ENCODE results near the gene PRRT2. TPM values are rescaled to one million over a fixed set of nuclear protein-coding genes. Genes with fewer than 3 reads are reported as not detected.
A peak's percentile ranks its signal among the peaks of the same experiment; 100 is the strongest.

PRRT2 gene
- total and polyA plus RNA-seq, 12 donors: 0.62 to 6.3 (median 1.1) TPM

DNA sequence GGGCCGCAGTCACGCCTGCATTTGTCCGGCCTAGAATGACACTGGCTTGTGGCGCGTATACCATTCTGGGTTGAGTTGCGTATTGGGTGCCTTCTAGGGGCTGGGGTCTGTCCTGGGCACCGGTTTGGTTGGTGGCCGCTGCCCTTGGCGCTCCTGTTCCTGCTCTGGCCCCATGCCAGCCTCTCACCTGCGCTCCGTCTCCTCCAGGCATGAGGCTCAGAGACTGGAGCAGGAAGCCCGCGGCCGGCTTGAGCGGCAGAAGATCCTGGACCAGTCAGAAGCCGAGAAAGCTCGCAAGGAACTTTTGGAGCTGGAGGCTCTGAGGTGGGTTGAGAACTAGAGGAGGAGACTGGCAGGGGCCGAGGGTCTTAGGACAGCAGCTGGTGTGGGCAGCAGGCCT is 33.7 kb downstream of the PRRT2 start:
- H3K4me1 ChIP-seq: peaks cover 0 to 7% (median 0%) of the 10 kb centered on the region in 9 donors
- H3K27me3 ChIP-seq: no peaks in the 10 kb centered on the region
- ATAC-seq (no peak), DNase-seq (no peak)
- intact Hi-C loops (cut with DNase I): loop anchor here in 6 of 10 donors (5.0 to 10.0 kb wide), 4 partner anchors 33 to 151 kb away; partner anchors contain the start of gene PRRT2 (in 1 of the 6)
- H3K36me3 ChIP-seq: peaks cover 0 to 81% (median 34%) of the 10 kb centered on the region in 9 donors
- H3K9me3 ChIP-seq: no peaks in the 10 kb centered on the region
- TF ChIP-seq, protein P1, sequence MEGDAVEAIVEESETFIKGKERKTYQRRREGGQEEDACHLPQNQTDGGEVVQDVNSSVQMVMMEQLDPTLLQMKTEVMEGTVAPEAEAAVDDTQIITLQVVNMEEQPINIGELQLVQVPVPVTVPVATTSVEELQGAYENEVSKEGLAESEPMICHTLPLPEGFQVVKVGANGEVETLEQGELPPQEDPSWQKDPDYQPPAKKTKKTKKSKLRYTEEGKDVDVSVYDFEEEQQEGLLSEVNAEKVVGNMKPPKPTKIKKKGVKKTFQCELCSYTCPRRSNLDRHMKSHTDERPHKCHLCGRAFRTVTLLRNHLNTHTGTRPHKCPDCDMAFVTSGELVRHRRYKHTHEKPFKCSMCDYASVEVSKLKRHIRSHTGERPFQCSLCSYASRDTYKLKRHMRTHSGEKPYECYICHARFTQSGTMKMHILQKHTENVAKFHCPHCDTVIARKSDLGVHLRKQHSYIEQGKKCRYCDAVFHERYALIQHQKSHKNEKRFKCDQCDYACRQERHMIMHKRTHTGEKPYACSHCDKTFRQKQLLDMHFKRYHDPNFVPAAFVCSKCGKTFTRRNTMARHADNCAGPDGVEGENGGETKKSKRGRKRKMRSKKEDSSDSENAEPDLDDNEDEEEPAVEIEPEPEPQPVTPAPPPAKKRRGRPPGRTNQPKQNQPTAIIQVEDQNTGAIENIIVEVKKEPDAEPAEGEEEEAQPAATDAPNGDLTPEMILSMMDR (IDR thresholded peaks at IDR 0.05): no peak
- peak overlapping the region in 1 of 10 donors; percentile 32 for H3K27ac ChIP-seq
- H3K4me3 ChIP-seq: no peak overlapping the region
- WGBS, 2 donors: 94 to 95% methylated on average over 18 of the region's 18 CpGs

DNA sequence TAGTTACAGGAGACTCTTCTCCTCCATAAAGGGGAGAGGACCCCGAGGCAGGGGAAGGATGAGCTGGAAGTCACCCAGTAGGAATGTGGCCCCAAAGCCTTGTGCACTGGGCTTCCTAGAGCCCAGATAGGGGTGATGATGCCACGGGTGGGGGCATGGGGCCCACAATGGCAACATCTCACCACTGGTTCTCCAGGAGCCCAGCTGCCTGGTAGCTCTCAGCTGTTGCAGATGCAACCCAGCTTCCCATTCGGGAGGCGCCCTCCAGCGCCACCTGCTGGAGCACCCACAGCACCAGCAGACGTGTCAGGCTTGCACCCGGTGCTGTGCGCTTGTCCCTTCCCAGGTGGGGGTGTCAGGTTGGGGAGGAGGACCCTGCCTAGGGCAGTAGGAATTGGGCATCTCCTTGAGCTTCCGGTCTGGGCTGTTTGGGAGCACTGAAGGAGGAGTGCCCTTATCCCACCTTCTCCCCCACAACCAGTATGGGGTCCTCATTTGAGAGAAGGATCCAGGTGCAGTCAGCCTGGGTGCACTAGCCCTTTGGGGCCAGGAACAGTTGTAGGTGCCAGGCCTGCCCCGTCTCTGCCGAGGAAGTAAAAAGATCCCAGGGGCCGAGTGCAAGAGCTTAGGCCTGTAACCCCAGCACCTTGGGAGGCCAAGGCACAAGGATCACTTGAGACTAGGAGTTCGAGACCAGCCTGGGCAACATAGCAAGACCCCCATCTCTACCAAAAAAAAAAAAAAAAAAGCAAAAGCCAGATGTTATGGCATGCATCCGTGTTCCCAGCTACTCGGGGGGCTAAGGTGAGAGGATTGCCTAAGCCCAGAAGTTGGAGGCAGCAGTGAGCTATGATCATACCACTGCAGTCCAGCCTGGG is 36.7 kb downstream of the PRRT2 start:
- intact Hi-C loops (cut with DNase I): loop anchor here in 7 of 10 donors (1.0 to 10.0 kb wide), 5 partner anchors 36 to 154 kb away; partner anchors contain the start of gene PRRT2 (in 1 of the 7)
- Histone ChIP-seq H3K36me3 (peaks cover 0 to 54% (median 30%) of the 10 kb centered on the region in 9 donors), H3K4me3 (no peak overlapping the region), H3K27ac (peak overlapping the region in 1 of 10 donors; percentile 16), H3K9me3 (no peaks in the 10 kb centered on the region), H3K4me1 (peaks cover 0 to 20% (median 0%) of the 10 kb centered on the region in 9 donors), H3K27me3 (no peaks in the 10 kb centered on the region)
- TF ChIP-seq, protein P1 (IDR thresholded peaks at IDR 0.05): peak; percentile 86 to 96 (median 91)
- ATAC-seq: peak; percentile 70 to 82 (median 76)
- 47 to 49% methylated on average over 15 of the region's 15 CpGs for WGBS, 2 donors
- DNase-seq: peak; percentile 68 to 86

DNA sequence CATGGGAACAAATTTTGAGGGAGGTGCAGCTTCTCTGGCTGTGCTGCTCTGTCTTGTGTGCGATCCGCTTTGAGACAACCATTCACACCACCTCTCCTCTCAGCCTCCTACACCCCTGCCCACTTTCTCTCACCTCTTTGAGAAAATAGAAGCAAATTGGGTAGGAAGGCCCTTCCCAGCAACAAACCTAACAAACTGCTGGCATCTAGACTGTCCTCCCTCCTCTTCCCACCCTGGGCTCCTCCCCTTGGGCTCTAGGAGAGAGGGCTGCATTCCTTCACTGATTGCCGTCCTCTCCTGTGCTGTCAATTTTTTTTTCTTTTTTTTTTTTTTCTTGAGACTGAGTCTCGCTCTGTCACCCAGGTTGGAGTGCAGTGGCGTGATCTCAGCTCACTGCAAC is 37.5 kb downstream of the PRRT2 start:
- ATAC-seq (peak in 1 of 8 donors; percentile 20), DNase-seq (no peak)
- Histone ChIP-seq H3K4me1 (peaks cover 0 to 20% (median 0%) of the 10 kb centered on the region in 9 donors), H3K4me3 (no peak overlapping the region), H3K9me3 (no peaks in the 10 kb centered on the region), H3K27me3 (no peaks in the 10 kb centered on the region), H3K36me3 (peaks cover 0 to 45% (median 30%) of the 10 kb centered on the region in 9 donors), H3K27ac (no peak overlapping the region)
- TF ChIP-seq, protein P1 (IDR thresholded peaks at IDR 0.05): no peak
- intact Hi-C loops (cut with DNase I): loop anchor here in 6 of 10 donors (5.0 to 10.0 kb wide), 4 partner anchors 37 to 155 kb away; partner anchors contain the start of gene PRRT2 (in 1 of the 6)
- 61 to 69% methylated on average over 5 of the region's 5 CpGs for WGBS, 2 donors

DNA sequence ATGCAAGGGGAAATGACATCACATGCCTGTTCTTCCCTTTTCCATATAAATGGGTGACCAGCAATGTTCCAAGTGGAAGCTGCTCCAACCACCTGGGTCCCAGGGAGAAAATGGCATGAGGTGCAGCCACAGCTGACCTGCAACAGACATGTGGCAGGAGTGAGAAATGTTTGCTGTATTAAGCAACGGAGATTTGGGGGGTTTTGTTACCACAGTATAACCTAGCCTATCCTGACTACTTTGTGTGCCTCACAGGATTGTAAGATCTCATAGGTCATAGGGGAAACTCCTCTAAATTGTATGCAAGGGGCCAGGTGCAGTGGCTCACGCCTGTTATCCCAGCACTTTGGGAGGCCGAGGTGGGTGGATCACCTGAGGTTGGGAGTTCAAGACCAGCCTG is 39.0 kb downstream of the PRRT2 start:
- Histone ChIP-seq H3K9me3 (no peaks in the 10 kb centered on the region), H3K4me3 (no peak overlapping the region), H3K4me1 (peaks cover 0 to 20% (median 0%) of the 10 kb centered on the region in 9 donors), H3K36me3 (peaks cover 0 to 30% (median 16%) of the 10 kb centered on the region in 9 donors), H3K27ac (no peak overlapping the region), H3K27me3 (no peaks in the 10 kb centered on the region)
- intact Hi-C loops (cut with DNase I): loop anchor here in 1 of 10 donors (5.0 kb wide), 1 partner anchor 149 kb away; no protein-coding TSS in a partner anchor
- ATAC-seq (no peak), DNase-seq (no peak)
- TF ChIP-seq, protein P1 (IDR thresholded peaks at IDR 0.05): no peak
- WGBS, 2 donors: 91 to 99% methylated on average over 3 of the region's 3 CpGs
